HepG2 (cell line): ENCODE measurements around the gene USP20.

Experiments
- ATRX ChIP-seq: sonication (generic); formaldehyde crosslinking; IDR thresholded peaks from 2 replicates; pipeline ENCODE4 v1.4.0; 2020; ENCODE audit warnings: missing genetic modification reagents, borderline replicate concordance
- CTCF ChIP-seq: sonication (generic); formaldehyde crosslinking; IDR thresholded peaks from 2 replicates; pipeline ENCODE4 v1.5.0; 2020; ENCODE audit warnings: mild to moderate bottlenecking, missing genetic modification reagents, moderate library complexity
- DNMT3B ChIP-seq: conservative IDR thresholded peaks from 2 replicates; pipeline ENCODE4 v1.6.1; 2016; ENCODE audit warnings: missing biosample characterization, control low read depth
- E2F1 ChIP-seq: sonication (generic); formaldehyde crosslinking; IDR thresholded peaks from 2 replicates; pipeline ENCODE4 v1.5.0; 2020; ENCODE audit warnings: missing genetic modification reagents
- ELK4 ChIP-seq: sonication (generic); formaldehyde crosslinking; IDR thresholded peaks from 2 replicates; pipeline ENCODE4 v1.9.0; 2021; ENCODE audit warnings: missing genetic modification reagents, borderline replicate concordance
- JDP2 ChIP-seq: sonication (generic); formaldehyde crosslinking; IDR thresholded peaks from 2 replicates; pipeline ENCODE4 v1.8.1; 2022; ENCODE audit warnings: missing genetic modification reagents, borderline replicate concordance
- MAZ ChIP-seq, 2 experiments: sonication (generic) in 1 of 2; formaldehyde crosslinking in 1 of 2; IDR thresholded peaks; 2 replicates each; pipeline versions ENCODE4 v1.5.0 to v1.6.1; 2012 to 2020; ENCODE audit warnings: low read depth in 2 of 2, mild to moderate bottlenecking in 2 of 2, borderline replicate concordance in 1 of 2, improper control_type of control experiment in 1 of 2, low read length in 1 of 2, missing genetic modification reagents in 1 of 2, moderate library complexity in 1 of 2
- MXI1 ChIP-seq: IDR thresholded peaks from 3 replicates; pipeline ENCODE4 v1.6.1; 2012; ENCODE audit warnings: low read depth, low read length, inconsistent platforms, borderline replicate concordance
- NCOA2 ChIP-seq: sonication (generic); formaldehyde crosslinking; IDR thresholded peaks from 2 replicates; pipeline ENCODE4 v1.8.0; 2022; ENCODE audit warnings: inconsistent platforms
- RCOR2 ChIP-seq: IDR thresholded peaks from 2 replicates; pipeline ENCODE4 v1.6.1; 2016; ENCODE audit warnings: missing biosample characterization, missing genetic modification reagents
- SIN3A ChIP-seq: IDR thresholded peaks from 2 replicates; pipeline ENCODE4 v1.6.1; 2011; ENCODE audit warnings: low read depth, mild to moderate bottlenecking, control low read depth, low read length, borderline replicate concordance
- ZNF510 ChIP-seq: sonication (generic); formaldehyde crosslinking; IDR thresholded peaks from 2 replicates; pipeline ENCODE4 v1.4.0; 2020; ENCODE audit warnings: low read depth, mild to moderate bottlenecking, missing genetic modification reagents
- ZNF737 ChIP-seq: sonication (generic); formaldehyde crosslinking; IDR thresholded peaks from 2 replicates; pipeline ENCODE4 v1.5.0; 2020; ENCODE audit warnings: missing genetic modification reagents, mild to moderate bottlenecking, borderline replicate concordance
- ZNF841 ChIP-seq: sonication (generic); formaldehyde crosslinking; IDR thresholded peaks from 2 replicates; pipeline ENCODE4 v1.8.1; 2023; ENCODE audit warnings: missing genetic modification reagents, borderline replicate concordance

- TF ChIP-seq ZNF737 (CRISPR knock-in tag) (no peak), MAZ (IDR thresholded peaks at IDR 0.05; ENCODE audit: borderline replicate concordance, low read depth, low read length) (no peak), MAZ (CRISPR knock-in tag; IDR thresholded peaks at IDR 0.05; ENCODE audit: low read depth) (no peak), MXI1 (no peak), RCOR2 (no peak), NCOA2 (CRISPR knock-in tag) (no peak), ATRX (CRISPR knock-in tag) (no peak), DNMT3B (CRISPR knock-in tag) (no peak), CTCF (no peak), E2F1 (no peak), ZNF510 (CRISPR knock-in tag) (no peak), ELK4 (CRISPR knock-in tag) (no peak), SIN3A (no peak), JDP2 (CRISPR knock-in tag) (no peak), ZNF841 (CRISPR knock-in tag) (no peak)
Measured at GRCh38 chr9:129901993-129902739, 66.9 kb downstream of the USP20 start.
